Superior temporal gyrus (tissue), 1 donor: Measurements from ENCODE around the gene PVALB.

Source experiments
- DNase-seq: peaks from one replicate; pipeline ENCODE4 v3.0.0-alpha.2; 2016; ENCODE audit errors: extremely low spot score

Gene PVALB

DNA sequence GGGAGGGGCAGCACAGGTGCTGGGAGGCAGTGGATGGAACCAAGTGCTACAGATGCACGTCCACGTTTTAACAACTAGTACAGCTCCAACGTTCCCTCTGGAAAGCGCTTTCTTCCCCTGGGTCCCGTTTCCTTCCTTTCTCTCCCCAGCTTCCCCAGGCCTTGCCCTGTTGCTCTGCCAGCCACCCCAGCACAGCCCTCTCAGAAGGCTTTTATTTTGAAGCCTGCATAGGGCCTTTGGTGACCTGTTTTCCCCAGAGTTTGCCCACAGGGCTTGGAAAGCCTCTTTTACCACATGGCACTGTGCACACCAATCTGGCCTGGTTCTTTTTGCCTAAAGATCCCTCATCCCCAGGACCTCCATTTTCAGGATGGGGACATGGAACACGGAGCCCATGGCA lies 30.1 kb upstream of the PVALB start:
- DNase-seq, result no peak

- no peak for DNase-seq
Observed at GRCh38 chr22:36846271-36846670, 29.4 kb upstream of the PVALB start.

- no peak for DNase-seq
Observed at GRCh38 chr22:36840106-36840505, 23.3 kb upstream of the PVALB start.

- no peak for DNase-seq
Observed at GRCh38 chr22:36839356-36840073, 22.7 kb upstream of the PVALB start.

- DNase-seq, result no peak
Observed at GRCh38 chr22:36838119-36839030, 21.5 kb upstream of the PVALB start.

DNA sequence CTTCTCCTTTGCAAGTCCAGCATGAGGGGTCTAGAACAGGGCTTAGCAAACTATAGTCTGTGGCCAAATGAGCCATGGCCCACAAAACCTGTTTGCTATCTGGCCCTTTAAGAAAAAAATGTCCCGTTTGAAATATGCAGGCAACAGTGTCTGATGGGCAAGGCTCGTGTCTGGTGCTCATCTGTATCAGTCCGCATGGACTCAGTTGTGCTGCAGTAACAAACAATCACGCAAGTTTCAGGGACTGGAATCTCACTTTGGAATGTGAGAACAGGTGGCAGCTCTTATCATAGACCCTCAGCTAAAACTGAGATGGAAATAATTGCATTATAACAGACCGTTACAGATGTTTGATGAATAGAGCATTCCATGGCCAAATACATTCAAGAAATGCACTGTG lies 19.1 kb upstream of the PVALB start:
- no peak for DNase-seq

- no peak for DNase-seq
Observed at GRCh38 chr22:36833073-36833472, 16.2 kb upstream of the PVALB start.

GRCh38 chr22:36831717-36832116 lies 14.9 kb upstream of the PVALB start:
- DNase-seq, result no peak

DNA sequence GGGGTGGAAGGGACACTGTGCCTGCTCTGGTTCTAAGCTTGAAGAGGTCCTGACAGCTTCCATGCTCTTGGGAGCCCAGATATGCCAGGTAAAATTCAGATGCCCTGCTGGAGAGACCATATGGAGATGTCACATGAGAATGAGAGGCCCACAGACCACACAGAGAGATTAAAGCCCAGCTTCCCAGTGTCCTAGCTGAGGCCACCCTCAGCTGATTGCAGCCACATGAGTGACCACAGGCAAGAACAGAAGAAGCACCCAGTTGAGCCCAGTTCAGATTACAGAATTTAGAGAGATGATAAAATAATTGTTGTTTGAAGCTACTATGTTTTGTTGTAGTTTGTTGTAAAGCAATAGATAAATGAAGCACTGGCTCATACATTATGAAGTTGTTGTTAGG lies 14.4 kb upstream of the PVALB start:
- DNase-seq, result no peak

DNA sequence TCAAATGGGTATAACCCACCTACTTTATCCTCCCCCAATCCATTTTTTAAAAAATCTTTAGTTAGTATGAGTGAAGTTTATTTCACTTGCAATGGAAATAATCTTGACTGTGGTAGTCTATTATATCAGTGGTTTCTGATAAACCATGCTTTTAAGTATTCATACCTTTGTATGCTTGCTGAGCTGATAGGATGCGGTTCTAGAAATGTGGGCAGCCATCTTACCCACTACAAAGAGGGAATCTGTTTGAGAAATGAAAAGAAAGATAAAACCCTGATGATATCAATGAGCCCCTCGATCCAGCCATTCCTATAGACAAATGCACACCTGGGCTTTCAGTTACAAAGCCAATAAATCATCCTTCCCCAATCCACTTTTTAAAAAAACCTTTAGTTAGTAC lies 13.8 kb upstream of the PVALB start:
- DNase-seq, result no peak

DNA sequence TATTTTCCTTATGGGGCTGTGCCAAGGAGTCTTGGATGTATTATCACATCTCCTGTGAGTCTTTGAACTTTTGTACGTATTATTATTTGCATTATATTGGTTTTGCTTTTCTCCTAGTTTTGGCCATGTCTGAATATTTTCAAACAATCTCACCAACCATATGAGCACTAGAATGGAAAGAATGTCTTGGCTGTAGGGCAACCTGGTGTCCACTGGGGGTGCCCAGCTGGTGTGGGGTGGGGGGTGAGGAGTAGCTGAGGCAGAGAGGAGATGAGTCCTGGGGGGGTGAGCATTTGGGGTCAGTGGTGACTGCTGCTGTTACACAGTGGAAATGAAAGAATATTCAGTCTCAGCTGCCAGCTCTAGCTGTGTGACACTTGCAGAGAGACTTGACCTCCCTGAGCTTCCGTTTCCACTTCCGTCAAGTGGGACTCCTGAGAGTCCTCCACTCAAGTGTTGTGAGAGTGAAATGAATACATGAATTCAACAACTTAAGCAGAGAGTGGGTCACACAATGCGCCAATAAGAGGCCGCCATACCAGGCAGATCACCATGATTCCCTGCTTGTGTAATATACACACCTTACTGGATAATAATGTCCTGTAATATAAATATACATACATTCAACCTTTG lies 12.7 kb upstream of the PVALB start:
- no peak for DNase-seq

DNA sequence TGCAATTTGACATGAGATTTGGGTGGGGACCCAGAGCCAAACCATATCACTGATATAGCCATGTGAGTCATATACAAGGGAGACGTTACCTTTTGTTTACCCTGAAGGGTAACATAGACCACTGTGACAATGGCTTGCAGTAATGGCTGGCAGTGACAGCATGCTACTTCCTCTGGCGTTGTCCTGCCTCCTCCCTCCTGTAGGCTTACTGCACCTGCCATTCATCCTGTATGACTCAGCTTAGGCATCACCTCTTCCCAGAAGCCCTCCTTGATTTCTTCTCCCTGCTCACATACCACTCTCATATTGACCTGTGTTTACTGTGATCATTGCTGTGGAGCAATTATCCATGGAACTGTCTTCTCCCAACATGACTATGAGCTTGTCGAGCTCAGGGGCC lies 12.0 kb upstream of the PVALB start:
- no peak for DNase-seq

DNA sequence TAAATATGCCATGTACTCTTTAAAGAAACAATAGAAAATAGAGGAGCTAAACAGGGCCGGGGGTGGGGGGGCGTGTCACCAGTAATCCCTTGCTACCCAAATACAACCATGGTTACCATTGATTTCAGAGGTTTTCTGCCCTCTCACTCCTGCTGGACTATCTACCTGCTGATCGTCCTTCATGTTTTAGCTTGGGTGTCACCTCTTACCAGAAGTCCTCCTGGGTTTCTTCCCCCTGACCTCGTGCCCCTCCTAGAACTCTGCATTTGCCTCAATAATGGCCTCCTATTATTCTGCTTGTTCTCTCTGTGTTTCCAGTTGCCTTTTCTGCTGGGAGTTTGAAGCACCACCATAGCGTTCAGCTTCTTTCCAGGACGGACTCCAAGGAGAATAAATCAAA lies 9.4 kb upstream of the PVALB start:
- no peak for DNase-seq

DNA sequence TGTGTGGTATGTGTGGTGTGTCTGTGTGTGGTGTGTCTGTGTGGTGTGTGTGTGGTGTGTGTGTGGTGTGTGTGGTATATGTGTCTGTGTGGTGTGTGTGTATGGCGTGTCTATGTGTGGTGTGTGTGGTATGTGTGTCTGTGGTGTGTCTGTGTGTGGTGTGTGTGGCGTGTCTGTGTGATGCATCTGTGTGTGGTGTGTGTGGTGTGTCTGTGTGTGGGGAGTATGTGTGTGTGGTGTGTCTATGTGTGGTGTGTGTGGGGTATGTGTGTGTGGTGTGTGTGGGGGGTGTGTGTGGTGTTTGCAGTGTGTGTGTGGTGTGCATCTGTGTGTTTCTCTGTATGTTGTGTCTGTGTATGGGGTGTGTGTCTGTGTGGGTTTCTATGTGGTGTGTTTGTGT lies 7.8 kb upstream of the PVALB start:
- no peak for DNase-seq

DNA sequence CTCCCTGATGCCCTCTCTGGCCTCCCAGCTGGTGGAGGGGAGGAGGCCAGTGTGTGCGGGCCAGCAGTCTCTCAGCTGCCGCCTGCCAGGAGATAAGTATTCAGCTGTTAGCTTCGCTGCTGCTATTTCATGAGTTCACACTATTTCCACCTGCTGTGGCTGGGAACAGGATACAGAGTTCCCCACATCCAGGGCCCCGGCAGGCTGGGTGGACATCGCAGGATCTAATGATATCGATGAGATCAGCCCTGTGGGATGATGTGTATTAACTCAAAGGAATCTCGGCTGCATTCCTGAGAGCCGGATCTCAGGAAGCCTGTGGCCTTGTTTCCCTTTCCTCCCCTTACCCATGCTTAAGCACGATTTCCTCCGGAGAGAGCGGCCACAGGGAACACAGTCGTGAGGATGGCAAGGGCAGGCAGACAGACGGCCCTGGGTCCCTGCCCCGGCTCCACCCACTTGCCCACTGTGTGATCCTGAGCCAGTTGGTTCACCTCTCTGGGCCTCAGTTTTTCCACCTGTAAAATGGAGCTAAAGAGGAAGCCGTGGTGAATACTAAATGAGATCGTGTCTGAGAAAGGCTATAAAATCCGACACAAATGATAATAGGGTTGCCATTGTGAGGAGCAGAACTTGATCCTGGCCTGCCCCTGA lies 6.5 kb upstream of the PVALB start:
- no peak for DNase-seq

DNA sequence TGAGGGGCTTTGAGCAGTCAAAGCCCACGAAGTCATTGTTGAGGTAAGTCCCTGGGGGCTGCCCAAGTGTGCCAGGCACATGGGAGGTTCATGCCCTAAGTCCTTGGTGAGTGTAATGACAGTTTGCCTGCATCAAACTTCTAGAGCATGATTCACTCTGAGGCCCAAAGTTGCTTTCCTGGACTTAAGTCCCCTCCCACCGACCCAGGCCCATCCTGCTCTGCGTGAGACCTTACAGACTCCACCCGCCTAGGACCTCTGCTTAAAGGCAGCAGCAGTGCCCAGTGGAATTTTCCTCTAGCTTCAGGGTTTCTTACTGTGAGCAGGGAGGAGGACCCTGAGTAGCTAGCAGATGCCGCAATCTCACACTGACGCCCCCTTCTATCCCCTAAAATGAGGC lies 5.7 kb upstream of the PVALB start:
- no peak for DNase-seq

DNA sequence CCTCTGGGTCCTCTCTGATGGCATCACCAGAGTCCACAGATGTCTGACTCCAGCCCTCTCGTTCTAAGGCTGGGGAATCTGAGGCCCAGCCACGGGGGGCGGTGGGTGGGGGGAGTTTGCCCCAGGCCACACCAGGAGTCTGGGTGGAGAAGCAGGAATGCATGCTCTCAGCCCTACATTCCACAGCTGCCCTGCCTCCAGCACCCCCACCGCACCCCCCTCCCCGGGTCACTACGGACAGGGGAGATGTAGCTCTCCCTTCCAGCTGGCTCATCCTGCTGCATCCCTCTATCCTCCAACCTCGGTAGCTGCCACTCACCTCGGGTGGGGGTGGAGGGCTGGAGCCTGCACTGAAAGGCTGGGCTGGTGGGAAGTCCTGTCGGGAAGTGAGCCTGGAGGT lies 2.3 kb upstream of the PVALB start:
- DNase-seq, result no peak

- no peak for DNase-seq
Observed at GRCh38 chr22:36818010-36818642, 1.3 kb upstream of the PVALB start.

DNA sequence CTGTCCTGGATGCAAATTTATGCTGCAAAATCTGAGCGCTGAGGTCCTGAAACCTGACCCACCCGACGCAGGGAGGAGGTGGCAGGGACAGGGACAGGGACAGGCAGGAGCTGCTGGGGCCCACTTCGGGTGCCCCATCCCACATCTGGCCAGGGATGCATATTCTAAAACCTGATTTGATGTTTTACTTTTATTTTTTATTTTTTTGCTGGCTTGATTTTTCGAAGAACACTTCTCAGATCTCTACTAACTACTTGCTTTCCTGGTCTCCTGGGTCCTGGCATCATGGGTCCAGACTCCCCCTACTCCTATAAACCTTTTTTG lies 652 bp upstream of the PVALB start:
- no peak for DNase-seq

- DNase-seq, result no peak
Observed at GRCh38 chr22:36816339-36816635, 548 bp downstream of the PVALB start.

DNA sequence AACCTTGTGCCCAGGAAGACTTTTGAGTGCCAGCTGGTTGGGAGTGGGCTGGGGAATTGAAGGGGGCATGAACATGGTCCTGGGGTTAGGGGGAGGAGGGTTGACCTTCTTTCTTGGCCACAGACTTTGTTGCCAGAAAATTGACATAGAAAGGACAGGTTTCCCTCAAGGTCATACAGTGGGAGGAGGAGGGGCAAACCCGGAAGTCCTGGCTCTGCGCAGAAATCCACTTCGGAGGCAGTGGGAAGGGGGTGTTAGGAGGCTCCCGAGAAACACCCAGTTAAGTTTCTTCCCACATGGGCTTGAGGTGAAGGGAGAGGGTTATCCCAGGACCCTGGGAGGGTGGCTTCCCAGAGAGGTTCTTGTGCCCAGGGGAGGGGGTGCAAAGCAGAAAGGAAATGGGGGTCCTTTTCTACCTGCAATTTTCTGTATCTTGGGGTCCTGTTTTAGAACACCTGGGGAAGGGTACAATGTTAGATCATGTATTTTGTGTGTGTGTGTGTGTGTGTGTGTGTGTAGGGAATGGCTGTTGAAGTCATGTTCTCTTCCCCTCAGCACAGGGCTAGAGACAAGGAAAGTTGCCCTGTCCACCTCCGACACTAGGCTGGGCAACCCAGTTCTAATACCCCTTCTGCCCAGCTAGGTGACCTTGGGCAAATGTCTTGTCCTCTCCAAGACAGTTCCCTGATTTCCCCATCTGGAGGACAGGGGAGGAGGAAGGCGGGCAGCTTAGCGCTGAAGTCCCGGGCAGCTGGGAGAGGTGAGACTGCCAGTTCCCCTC lies 1.1 kb downstream of the PVALB start:
- DNase-seq, result no peak
